Testis (tissue), 2 donors: ENCODE results near the gene ZNF839.
"Not testable (repeated sequence)": the region's sequence is repeated elsewhere in the genome, so short reads cannot be mapped to it uniquely, and the experiment has no call there.

Source experiments
- CTCF ChIP-seq, 3 experiments: fragments of 450-650 bp in 2 of 3; fragments of 200-600 bp in 1 of 3; sonication (generic) in 1 of 3; IDR thresholded peaks; one replicate each; pipeline ENCODE4 v1.5.1; 2016 to 2019; ENCODE audit warnings: antibody characterized with exemption in 3 of 3, mild to moderate bottlenecking in 2 of 3, moderate library complexity in 1 of 3
- POLR2A ChIP-seq: fragments of 450-650 bp; IDR thresholded peaks from one replicate; pipeline ENCODE4 v1.6.1; 2017; ENCODE audit warnings: antibody characterized with exemption, mild to moderate bottlenecking, moderate library complexity

GRCh38 chr14:102351593-102351992, 32.0 kb downstream of the ZNF839 start:
- TF ChIP-seq POLR2A; CTCF (IDR thresholded peaks at IDR 0.05): not testable (repeated sequence)
